ENCODE results near the gene TMEM178B.

TMEM178B gene

GRCh38 chr7:141243368-141243767 is 169.5 kb downstream of the TMEM178B start:
- H3K4me3 ChIP-seq (replicated peaks; ENCODE audit: low read depth, low read length), result no peak overlapping the region
- DNase-seq (ENCODE audit: low read depth), result no peak
- TF ChIP-seq, protein P1, sequence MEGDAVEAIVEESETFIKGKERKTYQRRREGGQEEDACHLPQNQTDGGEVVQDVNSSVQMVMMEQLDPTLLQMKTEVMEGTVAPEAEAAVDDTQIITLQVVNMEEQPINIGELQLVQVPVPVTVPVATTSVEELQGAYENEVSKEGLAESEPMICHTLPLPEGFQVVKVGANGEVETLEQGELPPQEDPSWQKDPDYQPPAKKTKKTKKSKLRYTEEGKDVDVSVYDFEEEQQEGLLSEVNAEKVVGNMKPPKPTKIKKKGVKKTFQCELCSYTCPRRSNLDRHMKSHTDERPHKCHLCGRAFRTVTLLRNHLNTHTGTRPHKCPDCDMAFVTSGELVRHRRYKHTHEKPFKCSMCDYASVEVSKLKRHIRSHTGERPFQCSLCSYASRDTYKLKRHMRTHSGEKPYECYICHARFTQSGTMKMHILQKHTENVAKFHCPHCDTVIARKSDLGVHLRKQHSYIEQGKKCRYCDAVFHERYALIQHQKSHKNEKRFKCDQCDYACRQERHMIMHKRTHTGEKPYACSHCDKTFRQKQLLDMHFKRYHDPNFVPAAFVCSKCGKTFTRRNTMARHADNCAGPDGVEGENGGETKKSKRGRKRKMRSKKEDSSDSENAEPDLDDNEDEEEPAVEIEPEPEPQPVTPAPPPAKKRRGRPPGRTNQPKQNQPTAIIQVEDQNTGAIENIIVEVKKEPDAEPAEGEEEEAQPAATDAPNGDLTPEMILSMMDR (IDR thresholded peaks at IDR 0.05; ENCODE audit: low read length, missing control alignments), result no peak

DNA sequence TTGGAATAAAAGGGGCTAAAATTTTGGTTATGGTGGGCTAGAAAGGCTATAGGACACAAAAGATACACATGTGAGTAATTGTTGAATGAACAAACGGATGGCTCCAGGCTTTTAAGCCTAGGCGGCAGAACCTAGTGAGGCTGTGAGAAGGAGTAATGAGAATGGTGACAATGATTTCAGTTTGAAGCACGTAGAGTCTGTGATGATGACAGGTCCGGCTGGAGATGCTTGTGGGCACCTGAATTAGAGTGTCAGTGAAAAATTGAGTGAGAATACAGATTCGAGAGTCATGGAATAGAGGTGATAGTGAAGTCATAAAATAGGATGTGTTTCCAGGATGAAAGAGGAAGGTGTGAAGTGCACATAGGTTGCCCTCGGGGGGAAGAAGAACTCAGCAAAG is 170.6 kb downstream of the TMEM178B start:
- TF ChIP-seq, protein P1 (IDR thresholded peaks at IDR 0.05; ENCODE audit: low read length, missing control alignments), result no peak
- no peak for DNase-seq (ENCODE audit: low read depth)
- H3K4me3 ChIP-seq (replicated peaks; ENCODE audit: low read depth, low read length), result no peak overlapping the region

DNA sequence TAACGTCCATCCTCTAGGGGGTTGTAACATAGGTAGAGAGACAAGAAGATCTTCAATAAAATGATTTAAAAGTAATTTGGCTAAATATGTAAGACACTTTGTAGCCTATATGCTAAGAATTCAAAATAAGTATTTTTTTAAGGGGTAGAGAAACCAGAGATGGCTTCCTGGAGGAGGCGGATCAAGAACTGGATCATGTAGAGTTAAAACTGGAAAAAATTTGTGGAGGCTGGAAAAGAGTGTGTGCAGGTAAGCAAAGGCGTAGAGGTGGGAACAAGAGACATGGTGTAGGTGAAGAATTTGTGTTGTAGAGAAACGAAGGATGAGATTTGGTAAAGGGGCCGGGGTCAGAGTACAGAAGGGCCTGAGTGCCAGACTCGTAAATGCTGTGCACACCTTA is 172.6 kb downstream of the TMEM178B start:
- DNase-seq (ENCODE audit: low read depth), result no peak
- TF ChIP-seq, protein P1 (IDR thresholded peaks at IDR 0.05; ENCODE audit: low read length, missing control alignments), result no peak
- no peak overlapping the region for H3K4me3 ChIP-seq (replicated peaks; ENCODE audit: low read depth, low read length)

DNA sequence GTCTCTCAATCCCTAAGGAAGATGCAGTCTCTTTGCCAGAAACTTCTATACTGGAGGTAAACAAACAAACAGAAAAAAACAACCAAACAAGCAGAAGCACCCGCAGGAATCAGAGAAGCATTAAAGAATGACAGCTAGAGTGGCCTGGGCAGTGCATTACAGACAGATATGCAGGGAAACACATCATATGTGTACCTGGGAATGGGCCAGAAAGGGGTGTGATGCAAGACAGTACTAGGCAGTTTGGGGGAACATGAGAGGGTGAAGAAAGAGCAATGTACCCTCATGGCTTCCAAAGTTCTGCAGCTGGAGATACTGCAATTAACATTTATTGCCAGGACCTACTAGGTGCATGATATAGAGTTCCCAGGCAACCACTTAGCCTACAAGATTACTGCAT is 177.3 kb downstream of the TMEM178B start:
- TF ChIP-seq, protein P1 (IDR thresholded peaks at IDR 0.05; ENCODE audit: low read length, missing control alignments), result no peak
- no peak overlapping the region for H3K4me3 ChIP-seq (replicated peaks; ENCODE audit: low read depth, low read length)
- no peak for DNase-seq (ENCODE audit: low read depth)

DNA sequence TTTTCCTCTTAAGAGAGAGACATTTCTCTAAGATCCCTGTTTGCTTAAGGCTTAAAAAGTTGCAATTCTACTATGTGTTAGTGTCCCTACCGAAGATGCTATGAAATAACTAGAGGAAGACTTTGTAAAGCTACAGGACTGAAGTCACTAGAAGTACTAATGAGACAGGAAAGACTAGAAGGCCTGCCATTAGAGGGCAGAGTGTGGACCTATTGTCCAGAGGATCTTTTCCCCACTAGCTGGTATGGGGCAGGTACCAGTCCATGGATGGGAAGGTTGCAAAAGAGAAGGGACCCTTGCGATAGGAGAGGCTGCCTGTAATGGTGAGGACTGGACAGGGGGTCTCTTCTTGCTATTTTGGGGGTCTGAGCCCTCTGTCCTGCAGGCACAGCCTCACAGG is 178.1 kb downstream of the TMEM178B start:
- H3K4me3 ChIP-seq (replicated peaks; ENCODE audit: low read depth, low read length), result no peak overlapping the region
- TF ChIP-seq, protein P1 (IDR thresholded peaks at IDR 0.05; ENCODE audit: low read length, missing control alignments), result no peak
- DNase-seq (ENCODE audit: low read depth), result no peak

GRCh38 chr7:141257597-141257996 is 183.7 kb downstream of the TMEM178B start:
- H3K4me3 ChIP-seq (replicated peaks; ENCODE audit: low read depth, low read length), result no peak overlapping the region
- no peak for DNase-seq (ENCODE audit: low read depth)
- TF ChIP-seq, protein P1 (IDR thresholded peaks at IDR 0.05; ENCODE audit: low read length, missing control alignments), result no peak

- TF ChIP-seq, protein P1 (IDR thresholded peaks at IDR 0.05; ENCODE audit: low read length, missing control alignments), result no peak
- no peak for DNase-seq (ENCODE audit: low read depth)
- H3K4me3 ChIP-seq (replicated peaks; ENCODE audit: low read depth, low read length), result no peak overlapping the region
Observed at GRCh38 chr7:141258559-141258958, 184.7 kb downstream of the TMEM178B start.
